H9 (cell line): Measurements from ENCODE around the gene GPR12. TPM values are rescaled to one million over a fixed set of nuclear protein-coding genes. Genes with fewer than 3 reads are reported as not detected.

Source experiments
- DNase-seq: peaks from one replicate; pipeline ENCODE4 v3.0.0-alpha.2; 2017
- H2AFZ ChIP-seq: one replicate; pipeline ENCODE4 v1.6.1; 2013; ENCODE audit warnings: mild to moderate bottlenecking, low read length, control low read depth, moderate library complexity
- H2AK5ac ChIP-seq: 2 replicates; pipeline ENCODE4 v1.6.1; 2013; ENCODE audit warnings: low read length, control low read depth, mixed read lengths; ENCODE audit not compliant: insufficient read length
- H2BK120ac ChIP-seq: one replicate; pipeline ENCODE4 v1.6.1; 2013; ENCODE audit warnings: low read depth, mild to moderate bottlenecking, low read length, control low read depth, inconsistent platforms; ENCODE audit not compliant: poor library complexity, severe bottlenecking
- H2BK12ac ChIP-seq: 2 replicates; pipeline ENCODE4 v1.6.1; 2013; ENCODE audit warnings: low read length, control low read depth, mixed read lengths, low read depth; ENCODE audit not compliant: insufficient read length
- H2BK15ac ChIP-seq: 2 replicates; pipeline ENCODE4 v1.6.1; 2013; ENCODE audit warnings: low read depth, low read length, control low read depth
- H2BK20ac ChIP-seq: one replicate; pipeline ENCODE4 v1.6.1; 2013; ENCODE audit warnings: low read depth, mild to moderate bottlenecking, low read length, control low read depth, inconsistent platforms; ENCODE audit not compliant: poor library complexity, severe bottlenecking
- H2BK5ac ChIP-seq: 2 replicates; pipeline ENCODE4 v1.6.1; 2013; ENCODE audit warnings: low read length, control low read depth, mixed read lengths; ENCODE audit not compliant: insufficient read length
- H3K14ac ChIP-seq: 2 replicates; pipeline ENCODE4 v1.6.1; 2013; ENCODE audit warnings: low read length, control low read depth; ENCODE audit not compliant: insufficient read depth
- H3K18ac ChIP-seq: 2 replicates; pipeline ENCODE4 v1.6.1; 2013; ENCODE audit warnings: low read depth, mild to moderate bottlenecking, mixed read lengths, low read length, control low read depth; ENCODE audit not compliant: insufficient read length
- H3K23ac ChIP-seq: 2 replicates; pipeline ENCODE4 v1.6.1; 2013; ENCODE audit warnings: low read length, control low read depth, mixed read lengths, low read depth; ENCODE audit not compliant: insufficient read length
- H3K23me2 ChIP-seq: 2 replicates; pipeline ENCODE4 v1.6.1; 2013; ENCODE audit warnings: low read depth, mild to moderate bottlenecking, mixed read lengths, low read length, control low read depth; ENCODE audit not compliant: insufficient read length, poor library complexity, severe bottlenecking
- H3K27ac ChIP-seq: 2 replicates; pipeline ENCODE4 v1.5.1; 2013; ENCODE audit warnings: low read length, control low read depth, mixed read lengths, low read depth; ENCODE audit not compliant: insufficient read length
- H3K27me3 ChIP-seq: 2 replicates; pipeline ENCODE4 v1.6.1; 2013; ENCODE audit warnings: low read length, control low read depth, inconsistent platforms; ENCODE audit not compliant: insufficient read depth
- H3K4ac ChIP-seq: 2 replicates; pipeline ENCODE4 v1.6.1; 2013; ENCODE audit warnings: low read depth, mild to moderate bottlenecking, control low read depth, inconsistent platforms, low read length, moderate library complexity
- H3K4me1 ChIP-seq: 2 replicates; pipeline ENCODE4 v1.6.1; 2013; ENCODE audit warnings: low read length, control low read depth, inconsistent platforms; ENCODE audit not compliant: insufficient read depth
- H3K4me2 ChIP-seq: 2 replicates; pipeline ENCODE4 v1.6.1; 2013; ENCODE audit warnings: low read length, control low read depth, mixed read lengths; ENCODE audit not compliant: insufficient read length, insufficient read depth
- H3K56ac ChIP-seq: 2 replicates; pipeline ENCODE4 v1.6.1; 2013; ENCODE audit warnings: low read depth, mild to moderate bottlenecking, mixed read lengths, low read length, control low read depth; ENCODE audit not compliant: insufficient read length
- H3K79me1 ChIP-seq: 2 replicates; pipeline ENCODE4 v1.6.1; 2013; ENCODE audit warnings: low read depth, mild to moderate bottlenecking, moderate library complexity, low read length, control low read depth, inconsistent platforms; ENCODE audit not compliant: insufficient read depth, poor library complexity, severe bottlenecking
- H3K79me2 ChIP-seq: 2 replicates; pipeline ENCODE4 v1.6.1; 2013; ENCODE audit warnings: low read length, control low read depth, inconsistent platforms; ENCODE audit not compliant: insufficient read depth
- H3K9ac ChIP-seq: 2 replicates; pipeline ENCODE4 v1.6.1; 2013; ENCODE audit warnings: low read length, control low read depth, mixed read lengths; ENCODE audit not compliant: insufficient read length; ENCODE audit errors: extremely low read depth
- H3K9me3 ChIP-seq: one replicate; pipeline ENCODE4 v1.6.1; 2013; ENCODE audit warnings: low read depth, low read length, inconsistent platforms; ENCODE audit not compliant: control insufficient read depth
- H3T11ph ChIP-seq: one replicate; pipeline ENCODE4 v1.6.1; 2013; ENCODE audit warnings: mild to moderate bottlenecking, low read length, control low read depth, inconsistent platforms
- H4K20me1 ChIP-seq: one replicate; pipeline ENCODE4 v1.6.1; 2013; ENCODE audit not compliant: control insufficient read depth, insufficient read length, insufficient read depth
- H4K5ac ChIP-seq: 2 replicates; pipeline ENCODE4 v1.6.1; 2013; ENCODE audit warnings: low read depth, mild to moderate bottlenecking, mixed read lengths, low read length, control low read depth; ENCODE audit not compliant: insufficient read length
- H4K8ac ChIP-seq: replicated peaks from 2 replicates; pipeline ENCODE4 v1.6.1; 2013; ENCODE audit warnings: low read length, control low read depth, mixed read lengths, low read depth; ENCODE audit not compliant: insufficient read length
- H4K91ac ChIP-seq: 2 replicates; pipeline ENCODE4 v1.6.1; 2013; ENCODE audit warnings: low read depth, mild to moderate bottlenecking, moderate library complexity, mixed read lengths, low read length, control low read depth; ENCODE audit not compliant: insufficient read length
- H3K27ac Mint-ChIP-seq, 3 experiments: 2 replicates in 2 of 3; 3 replicates in 1 of 3; pipeline ENCODE4 v1.8.0; 2020 to 2021; ENCODE audit warnings: mixed read lengths in 3 of 3, mild to moderate bottlenecking in 1 of 3, moderate library complexity in 1 of 3
- H3K27me3 Mint-ChIP-seq: 2 replicates; pipeline ENCODE4 v1.8.0; 2021; ENCODE audit warnings: low read depth, mild to moderate bottlenecking, moderate library complexity, mixed read lengths
- H3K36me3 Mint-ChIP-seq, 3 experiments: 2 replicates in 2 of 3; 3 replicates in 1 of 3; pipeline ENCODE4 v1.8.0; 2020 to 2021; ENCODE audit warnings: low read depth in 3 of 3, mixed read lengths in 3 of 3; ENCODE audit not compliant: insufficient read depth in 1 of 3
- H3K4me1 Mint-ChIP-seq, 2 experiments: 2 replicates each; pipeline ENCODE4 v1.8.0; 2020; ENCODE audit warnings: mixed read lengths in 2 of 2
- H3K4me3 Mint-ChIP-seq, 2 experiments: 2 replicates in 1 of 2; 3 replicates in 1 of 2; pipeline ENCODE4 v1.8.0; 2020 to 2021; ENCODE audit warnings: mild to moderate bottlenecking in 2 of 2, mixed read lengths in 2 of 2, moderate library complexity in 1 of 2
- H3K9me3 Mint-ChIP-seq, 2 experiments: 2 replicates in 1 of 2; 3 replicates in 1 of 2; pipeline ENCODE4 v1.8.0; 2020; ENCODE audit warnings: mild to moderate bottlenecking in 2 of 2, mixed read lengths in 2 of 2, moderate library complexity in 1 of 2
- CTCF ChIP-seq: fragments of 200-600 bp; sonication (generic); conservative IDR thresholded peaks from 3 replicates; pipeline ENCODE4 v1.8.0; 2021; ENCODE audit warnings: antibody characterized with exemption, mild to moderate bottlenecking
- WGBS: extraction: QIAGEN DNeasy Blood & Tissue Kit; methylation state at CpG from one replicate; pipeline ENCODE4 v1.1.7; 2013; ENCODE audit warnings: missing lambda C conversion rate, low lambda C conversion rate, mixed read lengths; ENCODE audit not compliant: insufficient read length; ENCODE audit errors: extremely low coverage; 5-methylcytosine and 5-hydroxymethylcytosine counted together
- total RNA-seq: library from RNA; stranded (reverse); gene quantifications from 2 replicates; pipeline ENCODE4 v1.2.1, GENCODE V29; 2021

Gene GPR12
- total RNA-seq, 1 experiment from 2014 or later, result not detected

GRCh38 chr13:26747706-26748105 lies 12.9 kb downstream of the GPR12 start:
- Histone ChIP-seq H3T11ph (no peak overlapping the region), H4K20me1 (no peaks in the 10 kb centered on the region), H3K27ac (no peak overlapping the region), H3K14ac (no peak overlapping the region), H3K23ac (no peak overlapping the region), H2BK12ac (no peak overlapping the region), H3K9me3 (no peaks in the 10 kb centered on the region), H2BK15ac (no peak overlapping the region), H3K4me1 (no peaks in the 10 kb centered on the region), H3K9ac (no peak overlapping the region), H2BK20ac (no peak overlapping the region), H3K56ac (no peak overlapping the region), H4K91ac (no peak overlapping the region), H3K4me2 (no peak overlapping the region), H3K18ac (no peak overlapping the region), H3K79me1 (no peaks in the 10 kb centered on the region), H2AFZ (no peak overlapping the region), H3K79me2 (0 out of 2 replicates have a peak, but pooled peaks cover 2% of the 10 kb centered on the region), H2BK5ac (no peak overlapping the region), H3K23me2 (no peaks in the 10 kb centered on the region), H3K4ac (no peak overlapping the region), H3K27me3 (no peaks in the 10 kb centered on the region), H2AK5ac (no peak overlapping the region), H4K5ac (no peak overlapping the region), H2BK120ac (no peak overlapping the region), H4K8ac (no peak overlapping the region)
- H3K9me3 Mint-ChIP-seq, result no peaks in the 10 kb centered on the region; a peak in 1 of 5 replicates
- H3K27ac Mint-ChIP-seq, result no peak overlapping the region
- no peak for TF ChIP-seq CTCF
- DNase-seq, result no peak
- H3K36me3 Mint-ChIP-seq, result no peaks in the 10 kb centered on the region
- H3K27me3 Mint-ChIP-seq, result peaks cover 42% of the 10 kb centered on the region
- peaks cover 22 to 25% of the 10 kb centered on the region in 2 experiments for H3K4me1 Mint-ChIP-seq
- no CpG with 5 or more reads among the region's 2 CpGs for WGBS
- H3K4me3 Mint-ChIP-seq, result no peak overlapping the region
